Activated CD8-positive, alpha-beta memory T cell treated with anti-CD3 and anti-CD28 coated beads, Interleukin-2, amount 50 U/mL, for 1 hour (primary cell): ENCODE results near the gene PPCDC.

ENCODE experiments used
- DNase-seq: peaks from one replicate; pipeline ENCODE4 v3.0.0-alpha.2; 2020; ENCODE audit errors: extremely low read depth

The PPCDC gene

GRCh38 chr15:75023181-75023871 lies at the start of gene PPCDC:
PPCDC (plus strand) TSS chr15:75023590; CDS start chr15:75028319, 4,729 bp downstream.
- DNase-seq = peak; percentile 69

GRCh38 chr15:74976159-74976558 lies 47.2 kb upstream of the PPCDC start:
- no peak for DNase-seq

DNA sequence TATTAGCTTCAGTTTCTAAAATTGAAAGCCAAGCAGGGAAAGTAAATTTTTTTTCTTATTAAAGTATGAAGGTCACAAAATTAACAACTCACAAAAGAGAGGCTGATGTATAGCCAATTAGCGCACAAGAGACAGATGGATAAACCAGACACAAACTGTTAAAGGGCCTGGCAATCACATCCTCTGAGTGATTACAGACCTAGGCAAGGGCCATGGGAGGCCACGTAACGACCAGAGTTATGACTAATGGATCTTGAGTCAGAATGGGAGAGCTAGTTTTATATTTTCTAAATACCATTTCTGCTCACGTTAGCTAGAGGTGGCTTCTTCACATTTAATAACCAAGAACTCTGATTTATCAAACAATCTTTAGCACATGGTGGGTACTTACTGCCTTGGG lies 45.8 kb upstream of the PPCDC start:
- no peak for DNase-seq

- no peak for DNase-seq
Observed at GRCh38 chr15:74978077-74978476, 45.3 kb upstream of the PPCDC start.

GRCh38 chr15:74978503-74978902 lies 44.9 kb upstream of the PPCDC start:
- no peak for DNase-seq

- DNase-seq = no peak
Observed at GRCh38 chr15:74982183-74982582, 41.2 kb upstream of the PPCDC start.

DNA sequence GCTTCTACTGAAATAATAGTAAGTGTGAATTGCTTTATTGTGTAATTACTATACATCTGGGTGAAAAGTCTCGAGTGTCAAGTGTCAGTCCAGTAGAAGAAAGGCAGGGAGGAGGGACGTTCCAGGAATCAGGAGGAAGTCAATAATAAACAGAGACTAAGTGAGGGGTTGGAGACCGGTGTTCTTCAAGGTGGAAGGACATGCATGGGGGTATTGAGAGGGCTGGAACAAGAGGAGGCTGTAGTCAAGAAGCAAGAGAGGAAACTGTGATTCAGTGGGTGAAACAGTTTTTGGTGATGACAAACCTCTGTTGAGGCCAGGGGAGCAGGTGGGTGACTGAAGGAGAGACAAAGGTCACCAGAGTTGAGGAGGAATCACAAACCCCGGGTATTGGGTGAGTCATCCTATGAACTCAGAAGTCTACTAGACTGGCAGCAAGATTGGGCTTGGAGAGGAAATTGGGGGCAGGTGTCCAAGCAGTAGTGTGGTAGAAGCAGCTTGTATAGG lies 39.6 kb upstream of the PPCDC start:
- DNase-seq = no peak

DNA sequence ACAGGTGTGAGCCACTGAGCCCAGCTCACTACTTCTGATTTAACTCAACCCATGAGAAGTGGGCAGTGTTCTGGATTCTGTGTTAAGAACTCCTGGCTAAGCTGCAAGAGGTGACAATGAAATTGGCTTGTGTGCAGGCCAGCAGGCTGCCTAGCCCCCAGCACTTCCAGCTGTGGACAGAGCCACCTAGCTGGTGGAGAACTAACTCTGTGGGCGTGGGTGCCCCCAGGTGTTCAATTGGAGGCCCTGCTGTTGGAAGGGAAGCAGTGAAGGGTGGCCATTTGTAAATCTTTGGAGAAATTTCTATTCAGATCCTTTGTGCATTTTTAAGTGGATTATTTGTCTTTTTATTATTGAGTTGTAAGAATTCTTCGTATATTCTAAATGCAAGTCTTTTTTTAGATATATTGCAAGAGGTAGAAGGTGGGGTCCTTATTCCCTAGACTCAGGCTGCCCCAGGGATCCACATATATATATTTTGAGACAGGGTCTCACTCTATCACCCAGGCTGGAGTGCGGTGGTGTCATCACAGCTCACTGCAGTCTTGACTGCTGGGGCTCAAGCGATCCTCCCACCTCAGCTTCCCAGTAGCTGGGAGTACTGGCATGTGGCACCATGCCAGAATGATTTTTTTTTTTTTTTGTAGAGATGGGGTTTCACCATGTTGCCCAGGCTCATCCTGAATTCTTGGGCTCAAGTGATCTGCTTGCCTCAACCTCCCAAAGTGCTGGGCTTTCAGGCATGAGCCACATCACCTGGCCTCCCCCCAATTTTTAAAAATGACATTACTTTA lies 35.2 kb upstream of the PPCDC start:
- no peak for DNase-seq

DNA sequence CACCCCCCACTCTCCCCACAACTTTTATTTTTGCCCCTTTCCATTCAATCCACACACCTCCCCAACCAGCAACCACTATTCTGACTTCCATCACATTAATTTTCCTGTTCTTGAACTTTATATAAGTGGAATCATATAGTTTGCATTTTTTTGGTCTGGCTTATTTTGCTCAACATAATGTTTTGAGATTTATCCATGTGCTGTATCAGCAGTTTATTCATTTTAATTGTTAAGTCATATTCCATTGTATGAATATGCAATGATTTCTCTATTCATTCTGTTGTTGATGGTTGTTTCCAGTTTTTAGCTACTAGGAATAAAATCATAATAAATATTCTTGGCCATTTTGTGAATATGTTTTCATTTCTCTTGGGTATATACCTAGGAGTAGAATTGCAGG lies 33.9 kb upstream of the PPCDC start:
- DNase-seq = no peak

GRCh38 chr15:74992619-74993018 lies 30.8 kb upstream of the PPCDC start:
- no peak for DNase-seq

DNA sequence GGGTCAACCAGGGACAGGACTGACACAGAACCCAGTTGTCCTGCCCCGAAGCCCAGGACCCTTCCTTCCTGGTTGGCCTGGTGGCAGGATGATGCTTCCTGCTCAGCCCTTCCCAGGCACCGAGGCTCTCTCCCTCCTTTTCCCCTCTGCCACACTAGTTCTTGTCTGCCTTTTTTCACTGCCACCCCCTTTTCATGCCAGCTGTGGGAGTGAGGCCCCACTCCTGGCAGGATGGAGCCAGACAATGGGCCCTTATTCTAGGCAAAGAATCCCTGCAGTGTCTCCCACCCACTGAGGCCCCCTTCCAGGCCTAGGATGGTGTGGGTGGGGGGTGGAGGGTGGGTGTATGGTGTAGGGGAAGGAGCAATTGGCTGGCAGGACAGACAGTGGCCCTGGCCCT lies 29.2 kb upstream of the PPCDC start:
- DNase-seq = no peak

DNA sequence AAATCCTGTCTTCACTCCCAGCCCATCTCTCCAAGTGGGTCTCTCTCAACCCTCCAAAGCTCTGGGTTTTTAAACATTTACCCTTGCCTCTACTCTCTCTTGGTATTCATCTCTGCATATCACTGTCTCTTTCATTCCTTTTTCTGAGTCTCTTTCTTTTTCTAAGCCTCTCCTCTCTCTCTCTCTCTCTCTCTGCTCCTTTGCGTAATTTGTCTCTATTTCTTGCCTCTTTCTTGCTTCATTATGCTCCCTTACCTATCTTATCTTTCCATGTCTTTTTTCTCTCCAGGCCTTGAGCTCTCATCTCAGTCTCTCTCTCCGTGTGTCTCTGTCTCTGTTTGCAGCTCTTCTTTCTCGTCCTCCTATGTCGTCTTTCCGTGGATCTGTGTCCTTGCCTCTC lies 28.7 kb upstream of the PPCDC start:
- no peak for DNase-seq

DNA sequence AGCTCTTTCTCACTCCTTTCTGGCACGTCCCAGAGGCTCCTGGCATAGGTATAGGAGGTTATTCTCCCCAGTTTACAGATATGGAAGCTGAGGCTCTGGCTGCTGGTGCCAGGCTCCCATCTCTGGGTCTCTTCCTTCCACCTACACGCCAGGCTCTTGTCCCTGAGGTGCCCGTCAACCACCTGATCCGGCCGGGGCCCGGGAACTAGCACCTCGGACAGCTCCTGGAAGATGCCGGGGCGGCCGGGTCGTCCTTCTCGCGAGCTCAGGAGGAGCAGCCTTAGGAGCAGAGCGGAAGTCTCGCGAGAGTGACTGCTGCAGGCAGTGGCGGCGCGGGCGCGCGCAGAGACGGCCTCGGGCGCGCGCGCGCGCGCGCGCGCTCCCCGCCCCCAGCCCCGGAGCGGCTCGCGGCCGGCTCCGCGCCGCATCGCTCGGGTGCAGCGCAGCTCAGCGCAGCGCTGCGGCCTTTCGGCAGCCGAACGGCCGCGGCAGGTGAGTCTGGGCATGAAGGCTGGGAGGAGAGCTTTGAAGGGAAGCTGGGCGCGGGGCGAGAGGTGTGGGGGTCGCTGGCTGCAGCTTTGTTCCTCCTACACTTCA lies 28.1 kb upstream of the PPCDC start, which contains the start of gene SCAMP5:
Gene SCAMP5, plus strand, starts transcription at position 382 of the 597 bp plus-strand sequence. CDS start 16,277 bp downstream, outside the sequence.
- DNase-seq = peak; percentile 75

DNA sequence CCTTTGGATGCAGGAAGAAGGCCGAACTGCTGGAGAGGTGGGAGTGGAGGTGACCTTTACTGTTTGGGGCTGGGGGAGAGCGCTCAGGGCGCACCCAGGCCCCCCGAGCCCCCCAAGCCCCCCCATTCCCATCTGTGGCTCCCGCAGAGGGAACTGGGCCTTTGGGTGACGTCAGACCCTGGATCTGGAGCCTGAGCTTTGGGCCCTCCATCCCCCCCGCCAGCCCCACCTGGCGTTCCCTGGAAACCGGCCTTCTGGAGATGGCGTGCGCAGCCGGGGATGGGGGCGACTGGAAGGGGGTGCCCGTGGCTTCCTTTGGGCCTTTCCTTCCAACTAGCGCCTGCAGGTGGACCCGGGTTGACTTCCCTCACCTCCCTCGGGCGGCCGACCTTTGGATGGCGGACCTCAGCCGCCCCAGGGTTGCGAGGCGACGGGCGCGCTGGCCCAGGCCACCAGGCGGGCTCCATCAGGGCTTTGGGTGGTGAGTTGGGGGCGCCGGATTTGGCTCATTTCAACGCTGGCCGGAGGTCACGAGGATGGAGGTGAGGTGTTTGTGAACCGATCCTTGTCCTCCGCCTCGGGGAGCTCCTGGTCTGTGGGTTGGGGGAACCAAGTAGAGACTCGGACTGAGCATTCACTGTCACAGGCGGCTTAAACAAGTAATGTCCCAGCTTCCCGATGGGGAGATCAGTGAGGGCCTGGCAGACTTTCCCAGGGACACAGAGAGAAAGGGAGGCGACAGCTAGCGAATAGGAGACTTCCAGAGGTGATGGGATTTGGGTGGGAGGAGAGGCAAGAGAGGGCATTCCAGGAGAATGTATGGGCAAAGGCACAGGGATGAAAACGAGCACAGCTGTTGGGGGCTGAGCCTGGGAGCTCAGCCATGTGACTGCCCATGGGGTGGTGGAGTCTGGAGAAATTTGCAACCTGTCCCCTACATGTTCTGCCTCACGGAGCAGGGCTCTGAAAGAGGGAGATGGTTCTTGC lies 27.3 kb upstream of the PPCDC start:
- DNase-seq = no peak

DNA sequence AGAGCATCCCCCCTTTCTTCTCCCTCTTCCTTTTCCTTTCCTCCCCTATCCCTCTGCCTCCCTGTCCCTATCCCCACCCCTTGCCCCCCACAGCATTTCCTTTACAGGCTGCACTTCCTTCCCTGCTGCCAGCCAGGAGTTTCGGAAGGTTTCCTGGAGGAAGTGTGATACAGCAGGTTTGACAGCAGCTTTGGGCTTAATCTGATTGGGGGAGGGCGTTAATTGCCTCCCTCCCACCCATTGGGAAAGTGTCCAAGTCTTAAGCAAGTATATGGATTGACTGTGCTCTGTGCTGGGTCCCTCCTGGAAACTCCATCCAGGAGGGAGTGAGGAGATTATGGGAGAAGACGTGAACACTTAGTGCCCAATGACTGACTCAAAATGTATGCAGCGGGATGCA lies 26.2 kb upstream of the PPCDC start:
- no peak for DNase-seq

GRCh38 chr15:74997543-74997942 lies 25.8 kb upstream of the PPCDC start:
- DNase-seq = no peak

DNA sequence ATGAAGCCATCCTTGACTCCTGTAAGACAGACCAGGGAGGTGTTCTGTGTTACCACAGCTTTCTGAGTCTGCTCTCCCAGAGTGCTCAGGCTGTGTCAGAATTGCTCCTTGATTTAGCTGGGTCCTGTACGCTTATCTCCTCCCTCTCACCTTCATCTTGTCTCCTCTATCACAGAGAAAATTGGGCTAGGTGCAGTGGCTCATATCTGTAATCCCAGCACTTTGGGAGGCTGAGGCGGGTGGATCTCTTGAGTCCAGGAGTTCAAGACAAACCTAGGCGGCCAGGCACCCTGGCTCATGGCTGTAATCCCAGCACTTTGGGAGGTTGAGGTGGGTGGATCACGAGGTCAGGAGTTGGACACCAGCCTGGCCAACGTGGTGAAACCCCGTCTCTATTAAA lies 22.1 kb upstream of the PPCDC start:
- DNase-seq = no peak

- DNase-seq = no peak
Observed at GRCh38 chr15:75002398-75002797, 21.0 kb upstream of the PPCDC start.

GRCh38 chr15:75007216-75007615 lies 16.2 kb upstream of the PPCDC start:
- no peak for DNase-seq

DNA sequence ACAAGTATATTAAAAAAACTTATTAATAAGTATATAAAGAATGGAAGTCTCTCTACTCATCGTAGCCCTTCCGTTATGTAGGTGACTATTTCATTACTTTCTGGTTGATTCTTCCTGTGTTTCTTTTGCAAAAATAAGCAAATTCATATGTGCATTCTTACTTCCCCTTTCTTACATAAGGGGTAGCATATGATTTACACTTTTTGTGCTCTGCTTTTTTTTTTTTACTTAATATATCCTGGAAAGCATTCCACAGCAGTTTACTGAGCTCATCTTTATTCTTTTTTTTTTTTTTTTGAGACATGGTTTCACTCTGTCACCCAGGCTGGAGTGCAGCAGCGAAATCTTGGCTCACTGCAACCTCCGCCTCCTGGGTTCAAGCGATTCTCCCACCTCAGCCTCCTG lies 15.2 kb upstream of the PPCDC start:
- DNase-seq = no peak

GRCh38 chr15:75008629-75009326 lies 14.6 kb upstream of the PPCDC start:
- DNase-seq = no peak
